ENCODE data around the gene MYL3.
"Not testable (repeated sequence)": the region's sequence is repeated elsewhere in the genome, so short reads cannot be mapped to it uniquely, and the experiment has no call there.

MYL3 gene

DNA sequence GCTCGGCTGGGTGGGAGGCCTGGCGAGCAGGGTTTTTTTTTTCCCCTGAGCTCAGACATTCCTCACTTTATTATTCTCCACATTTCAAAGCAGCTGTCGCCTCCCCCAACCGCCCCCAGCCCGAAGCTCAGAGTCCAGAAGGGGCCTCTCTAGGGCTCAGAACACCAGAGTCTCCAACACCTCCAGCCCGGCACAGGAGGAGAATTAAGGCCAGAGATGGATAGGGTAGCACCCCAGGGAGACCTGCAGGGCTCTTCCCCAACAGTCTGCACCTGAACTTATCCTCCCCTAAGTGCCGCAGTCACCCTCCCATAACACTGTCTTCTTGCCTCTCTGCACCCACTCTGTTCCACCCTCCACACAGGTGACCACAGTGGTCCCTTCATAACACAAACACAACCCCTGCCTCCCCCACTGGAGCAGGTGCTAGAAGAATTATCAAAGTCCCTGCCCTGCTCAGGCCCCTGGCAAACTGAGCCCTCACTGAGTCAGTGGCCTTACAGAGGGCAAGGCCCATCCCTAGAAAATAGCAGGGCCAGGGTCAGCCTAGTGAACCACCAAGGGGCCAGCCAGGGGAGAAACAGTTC is 14.1 kb downstream of the MYL3 start:
- no peak for DNase-seq

DNA sequence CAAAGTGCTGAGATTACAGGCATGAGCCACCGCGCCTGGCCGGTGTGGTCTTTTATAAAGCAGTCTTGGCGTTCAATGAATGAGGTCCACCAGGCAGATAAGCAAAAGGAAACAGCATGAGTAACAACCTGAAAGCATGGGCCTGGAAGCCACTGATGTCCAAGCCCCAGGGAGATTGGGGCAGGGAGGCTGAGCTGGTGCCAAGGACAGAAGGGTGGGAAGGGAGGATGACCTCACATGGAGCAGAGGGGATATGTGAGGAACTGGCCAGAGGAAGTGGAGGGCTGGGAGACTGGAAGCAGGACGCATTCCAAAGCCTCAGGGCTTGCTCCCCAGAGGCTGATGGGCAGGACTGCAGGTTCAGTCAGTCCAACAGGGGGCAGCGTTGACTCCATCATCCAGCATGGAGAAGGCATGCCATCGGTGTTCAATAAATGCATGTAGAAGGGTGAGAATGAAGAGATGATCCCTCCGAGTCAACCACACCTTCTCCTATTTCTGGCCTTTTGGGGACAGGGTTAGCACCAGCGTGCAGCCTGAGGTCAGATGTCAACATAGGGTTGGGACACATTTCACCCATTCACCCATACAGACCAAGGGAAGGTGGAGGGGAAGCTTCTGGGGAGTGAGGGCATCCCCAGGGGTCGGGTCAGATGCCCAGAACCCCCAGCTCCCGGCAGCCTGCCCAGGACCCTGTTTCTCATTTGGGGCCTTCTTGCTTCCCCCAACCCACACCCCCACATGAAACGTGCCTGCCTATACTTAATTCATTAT is 14.8 kb downstream of the MYL3 start:
- DNase-seq, result no peak

DNA sequence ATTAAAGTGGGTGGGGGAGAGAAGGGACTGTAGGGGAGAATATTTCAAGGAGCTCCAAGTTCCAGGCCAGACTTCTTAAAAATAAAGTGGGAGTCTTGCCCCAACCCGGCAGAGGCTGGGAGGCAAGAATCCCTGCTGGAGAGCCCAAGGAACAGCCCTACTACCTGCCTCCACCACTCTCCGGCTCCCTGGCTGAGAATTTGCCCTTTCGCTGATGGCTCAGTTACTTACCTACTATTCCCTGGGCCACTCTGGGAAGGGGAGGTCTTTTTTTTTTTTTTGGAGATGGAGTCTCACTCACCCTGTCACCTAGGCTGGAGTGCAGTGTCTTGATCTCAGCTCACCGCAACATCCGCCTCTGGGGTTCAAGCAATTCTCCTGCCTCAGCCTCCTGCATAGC is 15.5 kb downstream of the MYL3 start:
- DNase-seq, result no peak

DNA sequence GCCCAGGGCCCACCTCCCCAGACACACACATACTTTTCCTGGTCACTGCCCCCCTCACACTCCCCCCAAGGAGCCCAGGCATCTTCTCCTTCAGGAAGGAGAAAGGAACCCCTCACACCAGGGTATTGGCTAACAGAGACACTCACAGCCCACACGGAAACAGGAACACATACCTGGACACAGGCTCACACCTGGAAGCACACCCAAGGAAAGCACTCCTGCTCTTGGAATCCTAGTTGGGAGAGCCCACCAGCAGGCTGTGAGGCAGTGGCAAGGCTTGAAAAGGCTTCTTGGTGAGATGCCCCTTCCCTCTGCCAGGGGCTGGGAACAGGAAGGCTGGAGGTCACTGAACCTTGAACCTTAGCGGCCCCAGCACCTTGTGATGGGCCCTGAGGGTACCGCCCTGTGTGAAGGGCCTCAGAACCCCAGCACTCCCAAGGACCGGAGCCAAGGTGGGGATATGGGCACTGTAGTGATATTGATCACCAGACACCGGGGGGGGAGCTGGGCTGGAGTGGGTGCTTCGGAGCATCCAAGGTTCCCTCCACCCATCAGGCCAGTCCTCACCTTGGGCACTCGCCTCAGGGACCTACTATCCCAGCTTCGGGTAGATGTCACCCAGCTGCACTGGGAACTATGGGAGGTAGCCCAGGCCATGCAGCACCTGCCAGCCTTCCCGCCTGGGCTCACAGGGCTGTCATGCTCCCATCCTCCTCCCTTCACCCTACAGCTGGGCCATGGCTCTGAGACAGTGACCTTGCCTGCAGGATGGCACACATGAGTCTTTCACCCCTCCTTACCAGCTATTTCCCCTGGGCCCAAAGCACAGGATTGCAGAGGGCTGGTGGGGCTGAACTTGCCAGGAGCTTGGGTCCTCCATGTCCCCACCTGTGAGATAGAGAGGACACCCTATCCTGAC is 16.4 kb downstream of the MYL3 start:
- no peak for DNase-seq

DNA sequence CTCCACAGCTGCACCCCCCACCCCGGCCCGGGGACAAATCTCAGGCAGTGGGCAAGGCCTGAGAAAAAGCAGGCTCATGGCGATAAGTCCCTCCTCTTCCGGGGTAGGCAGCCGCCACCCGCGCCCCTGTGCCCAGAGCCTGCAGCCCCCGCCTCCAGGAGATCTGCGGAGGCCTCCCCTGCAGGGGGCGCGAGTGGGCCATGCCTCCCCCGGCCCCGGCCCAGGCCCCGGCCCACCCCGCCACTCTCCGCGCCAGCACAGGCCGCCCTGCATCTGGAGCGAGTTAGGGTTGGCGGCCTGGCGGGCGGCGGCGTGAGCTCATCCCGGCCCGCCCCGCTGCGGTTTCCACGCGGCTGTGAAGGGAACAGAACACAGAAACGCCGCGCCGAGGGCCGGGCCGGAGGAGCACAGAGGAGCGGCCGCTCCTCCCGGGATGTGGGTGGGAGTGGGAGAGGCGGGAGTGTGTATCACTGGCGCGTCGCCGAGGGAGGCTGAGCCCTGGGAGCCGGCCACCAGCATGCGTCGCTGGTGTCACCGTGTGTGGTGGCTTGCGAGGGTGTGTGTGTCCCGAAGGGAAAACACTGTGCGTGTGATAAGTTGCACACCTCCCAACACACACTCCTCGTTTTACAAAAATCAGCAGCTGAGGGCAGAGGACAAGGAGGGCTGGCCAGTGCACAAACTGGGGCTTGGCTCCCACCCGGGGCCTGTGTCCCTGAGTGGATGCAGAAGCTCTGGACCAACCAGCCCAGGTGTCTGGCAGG is 17.2 kb downstream of the MYL3 start:
- DNase-seq, result peak; percentile 68

DNA sequence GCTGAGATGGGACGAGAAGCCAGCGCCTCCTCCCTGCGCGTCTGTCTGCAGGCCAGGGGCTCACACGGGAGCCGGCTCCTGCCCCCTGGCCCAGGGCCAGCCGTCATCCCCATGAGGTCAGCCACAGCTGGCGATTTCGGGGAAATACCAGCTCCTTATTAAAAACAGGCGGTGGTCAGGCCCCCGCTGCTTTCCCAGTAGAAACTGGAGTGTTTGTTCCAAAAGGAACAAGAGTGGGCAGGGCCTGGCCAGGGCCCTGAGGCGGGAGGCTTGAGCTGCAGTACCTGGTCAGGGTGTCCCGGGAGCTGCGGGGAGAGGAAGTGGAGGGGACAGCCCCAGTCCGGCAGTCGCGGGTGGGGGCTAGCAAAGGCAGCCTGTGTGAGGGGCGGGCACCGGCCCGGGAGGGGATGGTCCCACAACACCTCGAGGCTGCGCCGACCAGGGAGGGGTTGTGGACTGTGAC is 17.8 kb downstream of the MYL3 start:
- DNase-seq, result no peak

DNA sequence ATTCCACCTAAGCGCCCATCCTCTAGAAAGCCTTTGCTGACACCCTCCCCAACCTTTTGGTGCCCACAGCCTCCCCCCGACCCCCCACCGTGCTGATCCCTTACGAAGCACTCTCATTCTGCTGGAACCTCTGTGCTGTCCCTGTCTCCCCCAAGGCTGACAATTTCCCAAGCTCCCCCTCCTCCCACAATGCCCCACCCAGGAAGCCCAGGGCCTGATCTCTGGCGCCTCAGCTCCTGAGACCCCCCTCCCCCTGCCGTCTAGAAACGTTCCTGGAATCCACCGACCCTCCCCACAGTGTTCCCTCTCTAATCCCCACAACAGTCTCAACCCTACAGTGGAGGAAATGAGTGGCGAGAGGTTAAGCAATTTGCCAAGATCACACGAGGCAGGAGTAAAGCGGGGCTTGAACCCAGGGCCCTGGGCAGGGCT is 18.3 kb downstream of the MYL3 start:
- no peak for DNase-seq

DNA sequence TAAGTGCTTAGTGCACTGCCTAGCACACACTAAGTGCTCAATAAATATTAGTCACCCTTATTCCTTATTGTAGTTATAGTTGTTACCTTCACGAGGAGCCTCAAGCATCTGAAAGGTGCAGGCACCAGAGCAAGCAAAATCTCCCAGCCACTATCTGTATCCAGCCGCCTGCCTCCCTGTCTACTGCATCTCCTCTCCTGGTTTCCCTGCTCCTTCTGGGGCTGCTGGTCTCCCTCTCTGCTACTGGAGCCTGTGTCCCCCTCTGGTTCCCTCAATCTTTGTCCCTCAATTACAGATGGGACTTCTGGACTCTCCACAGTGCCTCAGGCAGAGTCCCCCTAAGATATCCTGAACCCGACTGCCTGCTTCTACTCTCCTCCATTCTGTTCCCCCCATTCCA is 18.8 kb downstream of the MYL3 start:
- DNase-seq, result no peak

DNA sequence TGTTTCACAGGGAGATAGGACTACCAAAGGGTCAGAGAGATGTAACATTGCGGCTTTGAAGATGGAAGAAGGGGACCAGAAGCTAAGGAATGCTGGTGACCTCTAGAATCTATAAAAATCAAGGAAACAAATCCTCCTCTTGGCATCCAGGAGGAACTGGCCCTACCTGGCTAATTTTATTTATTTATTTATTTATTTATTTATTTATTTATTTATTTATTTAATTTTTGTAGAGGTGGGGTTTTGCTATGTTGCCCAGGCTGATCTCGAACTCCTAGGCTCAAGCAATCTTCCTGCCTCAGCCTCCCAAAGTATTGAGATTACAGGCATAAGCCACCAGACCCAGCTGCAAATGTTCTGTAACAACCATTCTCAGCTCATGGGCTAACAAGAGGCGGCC is 19.7 kb downstream of the MYL3 start:
- DNase-seq, result no peak

DNA sequence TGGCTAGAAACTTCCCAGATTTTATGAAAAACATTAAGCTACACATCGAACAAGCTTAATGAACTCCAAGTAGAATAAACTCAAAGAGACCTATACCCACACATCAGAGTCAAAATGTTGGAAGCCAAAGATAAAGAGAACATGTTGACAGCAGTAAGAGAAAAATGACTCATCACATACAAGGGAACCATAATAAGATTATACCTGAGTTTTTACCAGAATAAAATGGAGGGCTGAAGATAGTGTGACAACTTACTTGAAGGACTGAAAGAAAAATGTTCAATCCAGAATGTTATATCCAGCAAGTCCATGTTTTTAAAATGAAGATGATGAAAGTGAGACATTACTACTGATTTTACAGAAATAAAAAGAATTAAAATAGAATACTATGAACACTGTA is 22.8 kb downstream of the MYL3 start:
- DNase-seq, result no peak

DNA sequence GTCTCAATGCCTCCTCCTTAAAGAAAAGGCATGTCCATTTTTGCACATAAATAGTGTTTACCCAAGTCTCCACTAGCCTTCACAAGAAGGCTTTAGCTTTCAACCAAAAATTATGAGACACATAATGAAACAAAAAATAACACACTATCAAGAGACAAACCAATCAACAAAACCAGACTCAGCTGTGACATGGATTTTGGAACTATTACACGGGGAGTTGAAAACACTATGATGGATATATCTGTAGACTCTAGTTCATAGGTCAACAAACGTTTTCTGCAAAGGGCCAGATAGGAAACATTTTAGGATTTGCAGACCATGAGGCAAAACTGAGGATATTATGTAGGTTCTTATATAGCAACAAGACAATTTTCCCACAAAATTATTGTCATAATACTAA is 24.9 kb downstream of the MYL3 start:
- DNase-seq, result no peak

DNA sequence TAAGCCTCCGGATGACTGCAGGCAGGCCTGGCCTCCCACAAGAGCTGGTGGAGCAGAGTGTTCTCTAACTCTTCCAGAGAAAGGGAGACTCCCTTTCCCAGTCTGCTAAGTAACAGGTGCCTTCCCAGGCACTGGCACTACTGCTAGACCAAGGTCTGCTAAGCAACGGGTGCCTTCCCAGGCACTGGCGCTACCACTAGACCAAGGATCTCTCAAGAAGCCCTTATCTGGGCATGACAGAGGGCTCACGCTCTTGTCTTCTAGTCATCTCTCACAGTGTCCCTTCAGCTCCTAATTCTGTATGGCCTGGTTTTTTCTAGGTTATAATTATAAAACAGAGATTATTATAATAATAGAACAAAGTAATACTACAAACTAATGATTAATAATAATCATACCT is 27.8 kb downstream of the MYL3 start:
- no peak for DNase-seq

DNA sequence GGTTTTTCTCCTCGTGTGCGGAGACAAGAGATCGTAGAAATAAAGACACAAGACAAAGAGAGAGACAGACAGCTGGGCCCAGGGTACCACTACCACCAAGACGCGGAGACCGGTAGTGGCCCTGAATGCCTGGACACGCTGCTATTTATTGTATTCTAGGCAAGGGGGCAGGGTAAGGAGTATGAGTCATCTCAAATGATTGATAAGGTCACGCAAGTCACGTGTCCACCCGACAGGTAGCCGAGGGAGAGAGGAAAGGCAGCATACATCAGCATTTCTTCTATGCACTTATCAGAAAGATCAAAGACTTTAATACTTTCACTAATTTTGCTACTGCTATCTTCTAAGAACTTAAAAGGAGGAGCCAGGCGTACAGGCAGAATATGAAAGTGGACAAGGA is 28.2 kb downstream of the MYL3 start:
- no peak for DNase-seq

DNA sequence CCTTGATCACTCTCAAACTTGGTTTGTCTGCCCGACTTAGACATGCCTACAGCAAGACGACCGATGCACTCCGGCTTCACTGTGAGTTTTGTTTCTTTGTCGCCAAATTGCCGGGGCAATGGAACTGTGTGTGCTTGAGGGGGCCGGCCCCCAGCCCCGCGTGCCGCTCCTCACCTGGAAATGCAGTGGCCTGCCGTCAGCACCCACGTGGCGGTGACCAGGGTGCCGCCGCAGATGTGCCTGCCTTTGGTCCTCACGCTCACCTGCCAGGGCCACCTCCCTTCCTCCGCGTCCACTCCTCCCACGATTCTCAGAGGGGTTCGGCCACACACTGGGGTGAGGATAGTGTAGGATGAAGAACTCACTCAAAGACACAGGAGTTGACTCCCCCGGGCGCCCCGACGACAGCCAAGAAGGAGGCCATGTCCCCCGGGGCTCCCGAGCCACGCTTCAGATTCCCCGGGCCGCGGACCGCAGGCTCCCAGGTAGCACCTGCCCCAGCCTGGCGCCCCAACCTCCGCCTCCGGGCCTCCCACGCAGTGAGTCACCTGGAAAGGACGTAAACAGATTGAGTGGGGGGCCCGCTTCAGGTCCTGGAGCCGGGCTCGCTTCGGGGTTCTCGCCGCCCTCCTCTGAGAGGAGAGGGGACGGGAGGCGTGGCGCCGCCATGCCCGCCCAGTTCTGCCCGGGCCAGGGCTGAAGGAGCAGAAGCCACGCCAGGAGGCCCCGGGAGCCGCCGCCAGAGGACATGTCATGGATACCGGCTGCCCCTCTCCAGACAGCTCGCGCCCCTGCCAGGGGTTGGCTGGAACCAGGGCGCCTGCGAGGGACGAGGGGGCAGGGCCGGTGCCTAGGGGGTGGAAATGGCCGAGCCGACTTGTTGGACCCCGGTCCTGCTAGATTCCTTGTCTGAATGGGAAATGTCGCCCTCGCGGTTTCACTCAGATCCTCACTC is 29.6 kb downstream of the MYL3 start:
- DNase-seq, result no peak

DNA sequence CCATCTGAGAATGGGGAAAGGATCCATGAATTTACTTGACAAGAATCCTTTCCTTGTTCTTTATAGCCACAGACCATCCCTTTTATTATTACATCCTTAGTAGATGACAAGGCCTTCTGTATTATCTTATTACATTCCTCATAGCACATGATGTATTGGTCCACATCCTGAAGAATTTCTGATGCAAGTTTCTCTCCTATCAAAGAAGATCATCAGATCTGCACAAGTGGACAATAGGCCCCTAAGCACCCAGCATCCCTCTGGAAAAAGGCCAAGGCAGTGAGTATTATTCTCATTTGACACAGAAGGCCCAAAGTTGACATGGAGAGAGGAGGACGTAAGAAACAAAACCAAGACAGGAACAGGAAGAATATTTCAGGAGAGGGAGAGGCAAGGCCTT is 31.4 kb downstream of the MYL3 start:
- DNase-seq, result no peak

DNA sequence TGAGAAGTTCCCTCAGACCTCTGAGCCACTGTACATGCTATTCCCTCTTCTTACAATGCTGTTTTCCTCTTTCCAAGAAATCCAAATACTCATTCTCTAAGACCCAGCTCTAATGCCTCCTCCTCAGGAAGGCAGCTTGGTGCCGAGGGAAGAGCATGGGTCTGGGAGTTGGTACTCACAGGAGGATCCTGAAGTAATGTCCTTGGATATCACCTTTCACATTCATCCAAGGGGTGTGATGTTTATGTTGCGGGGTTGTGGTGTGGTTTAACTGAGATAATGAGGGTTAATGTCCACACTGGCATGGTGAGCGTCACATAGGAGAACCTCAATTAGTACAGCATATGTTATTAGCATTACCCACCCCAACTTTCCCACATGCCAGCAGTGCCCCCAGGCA is 31.9 kb downstream of the MYL3 start:
- no peak for DNase-seq

DNA sequence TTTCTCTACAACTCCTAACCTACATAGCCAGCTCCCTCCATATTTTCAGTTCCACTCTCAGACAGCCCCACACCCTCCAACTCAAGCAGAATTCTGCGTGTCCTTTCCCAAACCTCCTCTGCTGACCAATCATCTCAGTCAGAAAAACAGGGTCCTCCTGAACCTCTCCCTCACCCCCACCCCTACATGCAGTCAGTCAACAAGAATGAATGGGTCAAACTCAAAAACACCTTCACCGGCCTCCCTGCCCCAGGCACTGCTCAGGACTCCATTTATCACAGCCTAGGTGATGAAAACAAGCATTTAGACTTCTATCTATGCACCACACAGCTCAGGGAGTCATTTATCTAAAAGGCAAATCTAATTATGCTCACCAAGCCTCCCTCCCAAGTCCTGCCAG is 32.4 kb downstream of the MYL3 start:
- DNase-seq, result no peak

DNA sequence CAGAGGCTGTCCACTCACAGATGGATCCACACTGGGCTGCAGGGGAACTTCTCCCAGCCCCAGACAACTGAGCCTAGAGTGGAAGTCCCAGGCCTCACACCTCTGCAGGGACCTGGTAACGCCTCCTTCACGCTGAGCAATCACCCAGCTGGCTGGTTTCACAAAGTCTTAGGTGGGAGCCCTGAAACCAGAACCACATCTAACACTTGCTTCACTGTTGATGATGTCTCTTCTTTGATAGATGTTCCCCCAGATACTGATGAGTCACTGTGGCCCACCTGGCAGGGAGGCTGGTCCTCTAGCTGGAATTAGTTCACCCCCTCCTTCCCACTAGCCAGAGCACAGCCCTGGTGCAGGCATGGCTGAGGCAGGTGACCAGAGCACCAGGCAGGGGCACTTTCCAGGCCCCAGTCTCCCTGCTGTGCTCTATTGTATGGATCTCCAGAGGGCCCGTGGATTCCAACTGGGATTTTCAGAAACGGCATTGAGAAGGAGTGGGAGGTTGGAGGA is 33.5 kb downstream of the MYL3 start:
- no peak for DNase-seq

DNA sequence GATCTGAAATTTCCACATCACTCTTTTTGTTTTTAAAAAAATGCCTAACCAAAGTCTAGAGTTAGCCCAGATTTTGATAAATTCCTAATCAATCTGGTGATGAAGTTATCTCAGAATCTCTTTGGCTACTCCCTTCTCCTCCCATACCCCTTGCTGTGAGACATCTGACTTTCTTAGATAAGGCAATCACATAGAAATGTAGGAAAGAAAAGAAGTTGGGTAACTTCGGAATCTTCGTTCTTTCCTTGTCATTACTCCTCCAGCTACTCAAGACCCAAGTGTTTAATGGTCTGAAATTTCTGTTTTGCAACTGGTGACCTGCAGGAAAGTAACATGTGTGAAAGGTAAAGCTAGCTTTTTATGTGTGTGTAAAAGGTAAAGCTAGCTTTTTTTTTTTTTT is 37.8 kb downstream of the MYL3 start:
- no peak for DNase-seq

DNA sequence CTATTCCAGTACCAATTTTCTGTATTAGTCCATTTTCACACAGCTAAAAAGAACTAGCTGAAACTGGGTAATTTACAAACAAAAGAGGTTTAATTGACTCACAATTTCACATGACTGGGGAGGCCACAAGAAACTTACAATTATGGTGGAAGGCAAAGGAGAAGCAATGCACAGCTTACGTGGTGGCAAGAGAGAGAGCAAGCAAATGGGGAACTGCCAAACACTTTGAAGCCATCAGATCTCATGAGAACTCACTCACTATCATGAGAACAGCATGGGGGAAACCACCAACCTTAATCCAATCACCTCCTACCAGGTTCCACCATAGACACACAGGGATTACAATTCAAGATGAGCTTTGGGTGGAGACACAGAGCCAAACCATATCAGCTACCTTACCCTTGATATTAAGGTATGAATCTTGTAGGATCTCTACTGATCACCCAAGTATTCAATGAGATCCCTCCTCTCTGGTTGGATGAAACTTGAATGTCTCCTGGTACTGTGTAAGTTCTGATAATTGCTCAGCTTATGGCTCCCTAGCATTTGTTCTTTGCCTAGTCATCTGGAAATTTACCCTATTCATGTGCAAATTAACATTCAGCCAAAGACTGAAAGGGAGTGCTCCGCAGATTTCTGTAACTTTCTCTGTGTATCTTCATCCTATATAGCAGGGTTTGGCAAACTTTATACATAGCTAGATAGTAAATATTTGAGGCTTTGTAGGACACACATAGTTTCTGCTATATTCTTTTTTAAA is 38.9 kb downstream of the MYL3 start:
- DNase-seq, result no peak

DNA sequence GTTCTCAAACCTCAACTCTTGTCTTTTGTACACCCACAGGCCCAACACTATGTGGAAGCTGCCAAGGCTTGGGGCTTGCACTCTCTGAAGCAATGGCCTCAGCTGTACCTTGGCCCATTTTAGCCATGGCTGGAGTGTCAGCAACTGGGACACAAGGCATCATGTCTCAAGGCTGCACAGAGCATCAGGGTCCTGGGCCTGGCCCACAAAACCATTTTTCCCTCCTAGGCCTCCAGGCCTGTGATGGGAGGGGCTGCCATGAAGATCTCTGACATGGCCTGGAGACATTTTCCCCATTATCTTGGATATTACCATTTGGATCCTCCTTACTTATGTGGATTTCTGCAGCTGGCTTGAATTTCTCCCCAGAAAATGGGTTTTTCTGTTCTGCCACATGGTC is 39.9 kb downstream of the MYL3 start:
- DNase-seq, result not testable (repeated sequence)
